DMS 273 (cell line): Measurements from ENCODE around the gene DDC.
"Not testable (repeated sequence)": the region's sequence is repeated elsewhere in the genome, so short reads cannot be mapped to it uniquely, and the experiment has no call there.

Experiments used
- DNase-seq: peaks from one replicate; lab custom pipeline; 2025; ENCODE audit not compliant: unreplicated experiment; lab: John Stamatoyannopoulos, UW

Gene DDC

GRCh38 chr7:50555594-50556140, 9.5 kb downstream of the DDC start:
- no peak for DNase-seq

GRCh38 chr7:50554431-50555322, 10.5 kb downstream of the DDC start:
- peak; percentile 44 for DNase-seq

GRCh38 chr7:50553973-50554372, 11.2 kb downstream of the DDC start:
- DNase-seq, result no peak

- peak; percentile 20 for DNase-seq
Measured at GRCh38 chr7:50552921-50553320, 12.3 kb downstream of the DDC start.

GRCh38 chr7:50552139-50552538, 13.1 kb downstream of the DDC start:
- no peak for DNase-seq

- not testable (repeated sequence) for DNase-seq
Measured at GRCh38 chr7:50545613-50546012, 19.6 kb downstream of the DDC start.

DNA sequence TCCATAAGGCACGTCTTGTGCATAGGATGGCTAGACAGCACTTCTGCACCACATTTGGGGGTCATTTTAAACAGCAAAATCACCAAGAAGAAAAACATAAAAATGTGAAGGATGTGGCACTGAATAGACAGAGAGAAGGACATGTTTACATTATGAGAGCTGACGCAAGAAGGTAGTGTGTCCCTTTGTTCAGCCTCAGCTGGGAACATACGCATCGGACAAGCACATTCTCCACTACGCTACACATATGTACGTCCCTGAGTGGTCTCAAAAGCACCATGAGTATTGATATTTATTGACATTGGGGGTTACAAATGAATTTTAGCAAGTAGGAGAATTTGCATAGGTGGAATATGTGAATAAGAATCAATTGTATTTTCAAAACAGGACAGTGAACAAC, 20.2 kb downstream of the DDC start:
- no peak for DNase-seq

GRCh38 chr7:50543776-50544442, 21.3 kb downstream of the DDC start:
- DNase-seq, result no peak

DNA sequence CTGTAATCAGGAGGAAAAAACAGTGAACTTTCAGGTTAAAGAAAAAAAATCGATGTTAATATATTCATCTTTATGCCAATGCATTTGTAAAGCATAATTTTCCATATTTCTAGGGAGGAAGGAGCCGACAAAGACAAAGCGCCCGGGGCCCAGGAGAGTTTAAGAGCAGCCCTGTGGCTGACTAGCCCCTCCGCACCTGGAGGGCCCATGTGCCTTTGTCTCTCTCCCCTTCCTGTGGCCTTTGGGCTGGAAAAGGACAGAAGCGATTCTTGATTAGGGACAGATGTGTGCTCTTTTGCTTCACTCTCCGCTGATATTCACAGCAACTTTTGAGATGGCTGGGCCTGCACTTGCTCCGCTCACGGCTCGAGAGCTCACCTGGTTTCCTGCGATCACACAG, 23.1 kb downstream of the DDC start:
- no peak for DNase-seq

DNA sequence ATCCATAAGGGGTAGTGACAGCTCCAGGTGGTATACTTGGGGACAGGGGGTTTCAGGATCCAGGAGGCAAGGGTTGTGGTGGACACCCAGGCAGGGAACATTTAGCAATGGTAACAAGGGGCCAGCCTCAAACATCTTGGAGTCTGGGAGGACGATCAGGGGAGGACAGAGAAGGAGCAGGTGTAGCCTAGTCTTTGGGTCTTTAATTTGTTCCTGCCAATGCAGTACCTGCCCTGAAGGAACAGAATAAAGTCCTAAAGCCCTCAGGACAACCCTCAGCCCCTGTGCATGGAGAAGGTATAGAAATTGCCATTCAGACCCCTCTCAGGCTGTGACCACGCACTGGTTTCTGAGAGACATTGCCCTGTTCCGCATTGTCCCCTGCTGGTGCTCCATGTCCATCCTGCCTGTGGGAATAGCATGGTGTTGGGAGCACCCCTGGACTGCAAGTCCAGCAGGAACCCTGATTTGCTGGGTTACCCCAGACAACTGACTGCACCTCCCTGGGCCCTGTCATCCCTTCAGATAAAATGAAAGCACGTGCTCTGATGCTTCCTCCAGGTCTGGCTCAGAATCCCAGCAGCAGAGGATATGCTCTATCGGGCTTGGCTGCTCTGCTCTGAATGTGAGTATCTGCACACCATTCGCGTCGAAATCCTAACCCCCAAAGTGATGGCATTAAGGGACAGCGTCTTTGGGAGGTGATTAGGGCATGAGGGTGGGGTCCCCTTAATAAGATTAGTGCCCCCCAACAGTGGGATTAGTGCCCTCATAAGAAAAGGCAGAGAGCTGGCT, 24.2 kb downstream of the DDC start:
- DNase-seq, result no peak

DNA sequence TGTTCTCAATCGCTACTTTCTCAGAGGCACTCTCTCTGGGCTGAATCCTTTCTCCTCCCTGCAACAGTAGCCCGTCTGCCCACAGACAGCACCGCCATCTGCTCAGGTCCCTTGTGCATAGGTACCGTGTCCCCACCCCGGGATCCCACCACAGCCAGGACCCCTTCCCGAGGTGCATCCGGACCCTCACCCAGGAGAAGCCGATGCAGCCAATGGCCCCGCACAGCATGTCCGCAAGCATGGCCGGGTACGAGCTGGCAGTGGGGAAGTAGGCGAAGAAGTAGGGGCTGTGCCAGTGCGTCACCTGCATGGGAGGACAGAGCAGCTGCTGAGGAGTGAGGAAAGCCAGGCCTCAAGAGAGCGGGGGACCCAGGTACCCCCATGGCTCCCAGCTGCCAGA, 25.5 kb downstream of the DDC start:
- DNase-seq, result no peak

DNA sequence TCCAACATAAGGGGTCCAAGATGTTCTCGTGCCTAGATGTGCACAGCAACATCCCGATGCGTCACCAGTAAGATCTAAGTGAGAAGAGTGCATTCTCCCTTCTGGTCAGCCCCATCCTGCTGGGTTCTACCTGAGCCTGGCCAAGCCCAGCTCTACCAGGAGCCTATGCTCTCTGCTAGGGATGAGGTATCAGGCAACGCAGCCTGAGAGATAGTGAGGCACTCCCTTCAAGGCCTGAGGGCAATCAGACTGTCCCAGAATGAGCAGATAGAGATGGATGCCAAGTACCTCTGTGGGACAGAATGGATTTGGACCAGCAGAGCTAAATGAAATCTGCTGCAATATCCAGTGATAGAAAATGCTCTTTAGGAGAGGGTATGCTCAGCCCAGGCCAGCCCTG, 26.7 kb downstream of the DDC start:
- DNase-seq, result no peak

DNA sequence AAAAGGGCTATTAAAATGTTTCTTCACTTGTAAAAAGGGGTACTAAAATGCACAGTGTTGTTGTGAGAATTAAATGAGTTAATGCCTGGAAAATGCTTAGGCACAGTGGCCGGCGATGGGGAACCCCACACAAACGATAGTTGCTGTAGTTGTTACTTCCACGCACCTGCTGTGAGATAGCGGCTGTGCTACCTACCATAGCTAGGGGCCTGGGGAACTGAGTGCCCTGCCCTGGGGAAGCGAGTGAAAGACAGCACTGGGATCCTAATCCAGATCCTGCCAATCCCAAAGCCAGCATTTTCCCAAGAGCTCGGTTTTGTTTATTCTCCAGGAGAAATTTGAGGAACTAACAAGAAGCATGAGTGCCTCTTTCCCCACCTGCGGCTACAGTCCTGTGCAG, 27.8 kb downstream of the DDC start:
- DNase-seq, result no peak

- not testable (repeated sequence) for DNase-seq
Measured at GRCh38 chr7:50535291-50535711, 29.9 kb downstream of the DDC start.

GRCh38 chr7:50534690-50535290, 30.4 kb downstream of the DDC start:
- no peak for DNase-seq

DNA sequence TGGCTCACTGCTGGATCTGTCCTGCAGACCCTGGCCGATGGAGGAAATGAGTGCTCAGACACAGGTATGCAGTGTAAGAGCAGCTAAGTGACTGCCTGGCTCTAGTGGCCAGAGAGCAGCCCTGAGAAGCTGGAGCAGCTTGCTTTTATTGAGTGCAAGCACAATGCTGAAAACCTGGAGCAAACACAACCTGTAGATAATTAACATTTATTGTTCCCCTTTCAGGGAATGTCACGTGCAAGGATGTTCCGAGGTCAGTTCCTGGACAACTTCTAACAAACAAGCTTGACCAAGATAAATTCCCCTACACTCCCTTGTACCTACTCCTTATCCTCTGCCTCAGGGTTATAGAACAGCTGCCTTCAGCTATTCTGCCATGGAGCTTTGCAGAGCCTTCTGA, 31.3 kb downstream of the DDC start:
- no peak for DNase-seq

GRCh38 chr7:50531928-50532327, 33.3 kb downstream of the DDC start:
- no peak for DNase-seq

DNA sequence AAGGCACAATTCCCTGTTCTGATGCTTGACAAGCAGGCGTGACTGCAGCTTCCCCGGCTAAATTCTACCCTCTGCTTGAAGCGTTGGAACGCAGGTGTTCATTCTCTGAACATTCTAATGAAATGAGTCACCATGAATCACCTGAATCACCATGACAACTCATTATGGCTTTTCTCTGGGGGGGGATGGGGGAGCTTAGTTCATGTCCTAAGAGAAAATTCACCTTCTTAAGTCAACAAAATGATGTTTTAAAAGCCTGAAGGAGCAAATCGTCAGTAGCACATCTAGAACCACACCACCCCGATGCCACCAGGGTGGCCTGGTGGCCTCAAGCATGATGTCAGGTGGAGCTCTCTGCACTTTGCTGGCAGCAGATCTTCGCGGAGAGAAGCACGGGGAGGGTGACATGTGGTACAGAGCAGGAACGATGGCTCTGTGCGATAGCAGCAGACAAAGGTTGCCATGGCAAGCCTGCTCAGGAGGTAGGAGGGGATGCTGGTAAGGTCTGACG, 33.7 kb downstream of the DDC start:
- DNase-seq, result no peak

DNA sequence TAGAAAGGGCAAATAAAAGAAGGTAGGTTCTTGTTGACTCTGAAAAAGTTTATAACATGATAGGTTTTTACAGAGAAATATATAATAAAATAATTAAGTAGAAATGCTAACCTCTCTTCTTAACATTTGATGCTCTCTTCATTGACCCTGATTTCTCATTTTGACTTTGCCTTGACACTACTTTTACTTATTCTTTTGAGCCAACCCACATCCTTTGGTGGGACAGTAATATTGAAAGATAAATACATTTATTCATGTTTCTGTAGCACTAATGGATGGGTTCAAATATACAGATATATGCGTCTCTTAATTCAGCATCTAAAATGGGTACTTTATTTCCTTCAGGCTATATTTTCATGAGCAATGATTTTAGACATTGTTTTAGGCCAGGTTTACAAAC, 34.4 kb downstream of the DDC start:
- DNase-seq, result no peak

DNA sequence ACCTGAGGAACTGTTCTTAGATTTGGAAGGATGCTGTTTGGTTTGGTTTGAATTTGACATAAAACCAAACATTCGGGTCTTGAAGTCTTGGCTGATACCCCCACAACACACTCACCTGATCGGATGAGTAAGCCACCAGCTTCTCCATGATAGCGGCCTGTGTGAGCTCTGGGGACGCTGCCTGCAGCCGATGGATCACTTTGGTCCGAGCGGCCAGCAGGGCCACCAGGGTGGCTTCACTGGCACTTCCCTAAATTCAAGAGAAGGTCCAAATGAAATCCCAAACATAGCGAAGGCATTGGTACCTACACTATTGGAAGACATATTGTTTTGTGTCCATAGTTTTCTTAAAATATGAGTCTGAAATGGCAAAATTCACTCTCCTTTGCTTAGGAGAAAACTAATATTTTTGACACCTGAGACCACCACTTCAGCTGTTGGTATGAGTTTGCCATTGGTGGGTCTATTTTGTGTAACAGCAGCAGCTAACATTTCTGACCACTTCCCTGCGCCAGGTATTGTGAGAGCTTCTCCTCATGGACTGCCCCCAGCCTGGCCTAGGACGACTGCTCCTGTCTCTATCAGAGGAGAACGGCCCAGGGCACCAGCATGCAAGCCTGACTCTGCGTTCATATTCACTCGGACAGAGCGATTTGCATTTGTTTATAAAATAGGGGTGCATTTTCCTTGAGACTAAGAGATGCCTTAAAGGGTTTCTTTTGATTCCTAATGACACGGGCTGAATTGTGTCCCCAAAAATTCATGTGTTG, 35.9 kb downstream of the DDC start:
- no peak for DNase-seq
